HG03354 (cell line): ENCODE results near the gene CYBRD1.
"Not testable (repeated sequence)": the region's sequence is repeated elsewhere in the genome, so short reads cannot be mapped to it uniquely, and the experiment has no call there.

ENCODE experiments used
- ATAC-seq: cut with Tn5 transposase; IDR thresholded peaks from one replicate; pipeline ENCODE4 v1.9.1; 2021; ENCODE audit warnings: mild to moderate bottlenecking; ENCODE audit not compliant: unreplicated experiment, poor library complexity, severe bottlenecking

CYBRD1 gene

DNA sequence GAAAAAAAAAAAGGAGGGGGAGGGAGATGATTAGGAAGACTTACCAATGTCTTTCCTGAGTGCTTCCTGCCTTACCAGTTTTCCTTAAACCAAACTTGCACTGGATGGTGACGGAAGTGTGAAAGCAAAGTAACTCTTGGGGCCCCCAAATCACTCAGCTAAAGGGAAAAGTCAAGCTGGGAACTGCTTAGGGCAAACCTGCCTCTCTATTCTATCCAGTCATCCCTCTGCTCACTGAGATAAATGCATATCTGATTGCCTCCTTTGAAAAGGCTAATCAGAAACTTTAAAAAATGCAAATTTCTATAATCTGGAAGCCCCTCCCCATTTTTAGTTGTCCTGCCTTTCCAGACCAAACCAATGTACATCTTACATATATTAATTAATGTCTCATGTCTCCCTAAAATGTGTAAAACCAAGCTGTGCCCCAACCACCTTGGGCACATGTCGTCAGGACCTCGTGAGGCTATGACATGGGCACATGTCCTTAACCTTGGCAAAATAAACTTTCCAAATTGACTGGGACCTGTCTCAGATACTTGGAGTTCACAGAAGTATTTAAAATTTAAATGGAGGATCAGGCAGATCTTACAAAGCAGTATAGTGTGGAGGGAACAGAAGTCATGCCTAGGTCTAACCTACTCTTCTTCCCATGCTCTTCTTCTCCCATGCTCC is 7.2 kb upstream of the CYBRD1 start:
- ATAC-seq, result no peak

DNA sequence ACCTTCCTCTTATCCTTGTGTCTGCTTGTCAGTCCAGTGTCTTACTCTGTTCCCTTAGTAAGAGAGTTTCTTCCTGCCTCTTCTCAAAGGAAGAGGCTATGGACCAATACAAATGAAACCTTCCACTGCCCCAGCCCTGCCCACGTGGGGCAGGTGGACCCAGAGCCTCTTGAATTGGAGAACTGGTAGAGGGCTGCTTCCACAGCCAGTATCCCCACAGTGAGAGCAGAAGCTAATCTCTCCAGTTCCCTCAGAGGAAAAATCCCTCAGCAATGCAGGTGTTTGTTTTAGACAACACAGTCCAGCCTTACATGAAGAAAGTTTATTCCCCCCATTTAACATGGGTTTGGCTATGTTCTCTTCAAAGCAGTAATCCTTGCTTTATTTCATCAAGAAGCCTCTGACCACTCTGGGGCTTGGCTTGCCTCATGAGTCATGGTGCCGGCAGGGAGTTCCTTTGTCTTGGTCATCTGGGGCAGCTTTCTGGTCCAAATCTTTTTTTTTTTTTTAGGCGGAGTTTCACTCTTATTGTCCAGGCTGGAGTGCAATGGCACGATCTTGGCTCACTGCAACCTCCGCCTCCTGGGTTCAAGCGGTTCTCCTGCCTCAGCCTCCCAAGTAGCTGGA is 6.5 kb upstream of the CYBRD1 start:
- no peak for ATAC-seq

DNA sequence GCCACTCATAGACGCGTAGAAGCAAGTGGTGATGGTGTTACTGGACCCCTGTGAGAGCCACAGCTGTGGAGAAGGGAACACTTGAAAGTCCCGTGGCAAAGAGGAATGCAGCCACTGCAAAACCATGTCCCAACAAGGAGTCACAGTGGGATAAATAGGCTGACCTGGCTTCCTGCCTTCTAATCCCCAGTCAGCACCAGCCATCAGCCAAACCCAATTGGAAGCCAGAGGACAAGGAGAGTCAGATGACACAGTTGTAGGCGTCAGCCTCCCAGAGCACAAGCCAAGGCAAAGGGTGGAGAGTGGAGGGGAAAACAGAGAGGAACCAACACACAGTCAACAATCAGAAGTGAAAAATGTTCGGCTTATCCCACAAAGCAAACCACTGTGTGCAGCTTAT is 5.5 kb upstream of the CYBRD1 start:
- no peak for ATAC-seq

DNA sequence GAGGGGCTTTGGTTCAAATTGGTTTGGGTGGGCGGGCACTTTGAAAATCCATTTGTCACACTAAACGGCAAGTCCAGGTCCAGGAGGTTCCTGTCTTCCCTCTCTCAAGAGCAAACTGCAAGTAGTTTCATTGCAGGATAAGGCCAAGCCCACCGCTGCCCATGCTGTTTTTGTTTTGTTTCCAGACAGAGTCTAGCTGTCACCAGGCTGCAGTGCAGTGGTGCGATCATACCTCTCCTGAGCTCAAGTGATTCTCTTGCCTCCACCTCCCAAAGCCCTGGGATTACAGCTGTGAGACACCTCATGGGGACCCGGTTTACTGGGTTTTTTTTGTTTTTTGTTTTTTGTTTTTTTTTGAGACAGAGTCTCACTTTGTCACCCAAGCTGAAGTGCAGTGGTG is 1.8 kb upstream of the CYBRD1 start:
- ATAC-seq, result no peak

DNA sequence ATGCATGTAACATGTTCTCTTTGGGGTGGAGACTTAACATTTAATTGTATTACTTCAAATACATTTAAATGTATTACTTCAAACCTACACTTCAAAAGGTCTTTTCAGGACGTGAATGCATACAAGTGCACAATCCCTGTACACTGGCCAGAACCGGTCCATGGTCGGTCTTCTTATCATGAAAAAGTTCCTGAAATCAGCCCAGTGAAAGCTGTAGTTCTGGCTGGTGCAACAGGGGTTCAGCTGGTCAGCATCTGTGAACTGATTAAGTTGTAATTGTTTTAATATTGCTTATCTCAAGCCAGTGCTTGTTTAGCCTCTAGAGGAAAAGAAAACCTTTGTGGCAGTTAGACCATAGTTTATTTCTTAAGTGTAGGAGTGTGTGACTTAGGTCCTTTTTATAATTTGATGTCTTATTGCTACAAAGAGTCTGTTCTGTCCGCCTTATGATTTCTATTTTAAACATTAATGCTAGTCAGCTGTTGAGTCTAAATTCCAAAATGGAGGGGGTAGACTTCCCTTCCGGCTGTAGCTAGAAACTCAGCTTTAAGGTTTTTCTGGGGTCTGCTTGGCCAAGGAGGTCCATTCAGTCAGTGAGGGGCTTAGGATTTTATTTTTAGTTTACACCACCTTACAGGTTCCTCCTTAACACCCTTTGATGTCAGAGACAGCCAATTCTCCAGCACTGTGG is 768 bp upstream of the CYBRD1 start:
- ATAC-seq, result no peak

DNA sequence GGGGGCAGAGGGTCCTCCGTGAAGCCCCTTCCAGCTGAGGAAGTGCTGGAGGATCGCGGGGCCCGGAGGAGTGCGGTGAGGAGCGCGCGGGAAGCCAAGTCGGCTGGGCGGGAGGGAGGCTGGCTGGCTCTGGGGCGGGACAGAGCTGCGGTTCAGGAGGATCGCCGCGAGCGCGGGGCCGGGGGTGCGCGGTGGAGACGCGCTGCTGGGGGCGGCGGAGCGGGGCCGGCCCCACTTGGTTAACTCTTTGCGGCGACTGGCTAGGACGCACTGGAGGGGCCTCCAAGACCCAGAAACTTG is 464 bp downstream of the CYBRD1 start:
- ATAC-seq, result peak; percentile 45

DNA sequence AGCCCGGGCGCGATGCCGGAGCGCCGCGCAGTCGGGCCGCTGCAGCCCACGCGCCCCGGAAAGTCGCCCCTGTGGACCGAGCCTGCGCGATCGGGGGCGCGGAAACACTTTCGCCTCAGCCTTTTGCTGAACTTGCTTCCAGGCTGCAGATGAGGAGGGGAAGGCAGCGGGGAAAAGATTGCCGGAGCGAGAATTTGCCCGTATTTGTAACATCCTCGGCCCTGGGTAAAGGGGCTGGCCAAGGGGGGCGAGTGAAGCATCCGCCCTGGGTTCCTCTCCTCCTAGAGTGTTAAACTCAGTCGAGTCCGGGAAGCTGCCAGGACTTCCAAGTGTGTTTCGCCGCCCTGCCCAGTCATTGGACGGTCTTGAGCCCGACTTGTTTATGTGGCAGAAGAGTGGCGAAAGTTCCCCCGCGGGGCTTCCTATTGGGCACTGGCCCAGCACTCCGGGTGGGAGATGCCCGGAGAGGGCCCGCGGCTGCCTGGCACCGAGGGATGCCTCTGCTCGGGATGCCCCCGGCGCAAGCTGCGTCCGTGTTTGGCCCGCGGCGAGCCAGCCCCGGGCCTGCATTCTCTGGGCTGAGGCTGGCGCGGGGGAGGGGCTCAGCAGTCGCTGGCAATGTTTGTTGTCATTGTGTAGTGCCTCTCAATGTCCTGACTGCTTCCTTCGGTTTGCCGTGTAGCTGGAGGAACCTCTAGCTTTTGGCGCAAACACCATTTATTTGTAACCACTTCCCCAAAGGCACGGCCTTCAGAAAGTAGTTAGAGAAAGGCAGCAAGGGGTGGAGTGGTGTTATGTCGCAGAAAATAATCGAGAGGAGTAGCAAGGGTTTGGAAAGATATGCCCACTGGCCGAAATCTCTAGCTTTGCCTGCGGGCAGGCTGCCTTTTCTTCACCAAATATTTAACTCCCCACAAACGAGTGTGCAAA is 1.1 kb downstream of the CYBRD1 start:
- peak; percentile 47 for ATAC-seq

DNA sequence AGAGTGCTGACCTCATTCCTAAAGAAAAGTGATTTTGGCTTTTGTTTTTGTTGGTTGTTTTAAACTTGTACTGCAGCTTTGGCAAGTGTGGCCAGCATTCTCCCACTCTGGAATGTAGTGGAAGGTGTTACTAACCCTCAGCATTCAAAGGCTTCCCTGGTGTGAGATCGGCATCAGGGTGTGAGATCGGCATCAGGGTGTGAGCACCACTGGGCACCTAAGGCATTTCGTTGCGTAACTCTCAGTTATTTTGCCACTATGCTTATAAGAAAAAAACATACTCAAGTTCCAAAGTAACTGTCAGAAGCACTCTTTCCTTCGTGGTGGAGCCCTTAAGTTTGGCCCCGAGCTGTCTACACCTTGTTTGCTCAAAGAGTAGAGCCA is 1.7 kb downstream of the CYBRD1 start:
- ATAC-seq, result no peak

DNA sequence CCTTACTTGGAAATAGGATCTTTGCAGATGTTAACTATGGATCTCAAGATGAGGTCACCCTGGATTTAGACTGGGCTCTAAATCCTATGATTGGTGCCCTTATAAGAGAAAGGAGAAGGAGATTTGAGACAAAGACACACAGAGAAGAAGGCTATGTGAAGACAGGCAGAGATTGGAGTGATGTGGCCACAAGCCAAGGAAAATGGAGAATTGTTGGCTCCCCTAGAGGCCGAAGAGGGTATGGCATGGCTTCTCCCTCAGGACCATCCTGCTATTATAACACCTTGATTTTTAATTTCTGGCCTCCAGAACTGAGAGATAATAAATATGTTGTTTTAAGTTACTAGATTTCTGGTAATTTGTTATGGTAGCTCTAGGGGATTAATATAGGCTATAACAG is 7.6 kb downstream of the CYBRD1 start:
- ATAC-seq, result no peak

DNA sequence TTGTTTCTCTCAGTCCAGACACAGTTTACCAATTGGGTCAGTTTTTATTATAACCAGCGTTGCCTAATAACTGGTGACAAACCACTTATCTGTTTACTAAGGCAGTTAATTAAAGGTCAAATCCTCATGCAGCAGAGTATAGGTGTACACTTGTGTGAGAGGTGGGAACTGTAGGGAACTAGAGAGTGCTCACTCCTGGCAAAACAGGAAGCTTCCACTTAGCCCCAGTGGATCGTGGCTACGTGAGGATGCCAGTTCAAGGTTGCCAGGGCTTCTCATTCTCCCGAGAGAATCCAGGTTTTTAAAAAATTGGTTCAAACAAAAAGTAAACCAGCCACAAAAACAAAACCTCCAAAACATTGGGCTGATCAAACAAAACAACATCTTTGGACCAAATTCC is 8.1 kb downstream of the CYBRD1 start:
- no peak for ATAC-seq

DNA sequence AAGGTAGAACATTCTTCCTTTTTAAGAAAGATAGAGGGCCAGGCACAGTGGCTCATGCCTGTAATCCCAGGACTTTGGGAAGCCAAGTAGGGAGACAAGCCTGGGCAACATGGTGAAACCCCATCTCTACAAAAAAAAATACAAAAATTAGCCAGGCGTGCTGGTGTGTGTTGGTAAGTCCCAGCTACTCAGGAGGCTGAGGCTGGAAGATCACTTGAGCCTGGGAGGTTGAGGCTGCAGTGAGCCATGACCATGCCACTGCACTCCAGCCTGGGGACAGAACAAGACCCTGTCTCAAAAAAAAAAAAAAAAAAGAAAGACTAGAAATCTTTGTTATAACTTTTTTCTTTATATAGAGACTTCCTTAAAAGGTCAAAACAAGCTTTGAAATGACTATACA is 8.6 kb downstream of the CYBRD1 start:
- not testable (repeated sequence) for ATAC-seq

DNA sequence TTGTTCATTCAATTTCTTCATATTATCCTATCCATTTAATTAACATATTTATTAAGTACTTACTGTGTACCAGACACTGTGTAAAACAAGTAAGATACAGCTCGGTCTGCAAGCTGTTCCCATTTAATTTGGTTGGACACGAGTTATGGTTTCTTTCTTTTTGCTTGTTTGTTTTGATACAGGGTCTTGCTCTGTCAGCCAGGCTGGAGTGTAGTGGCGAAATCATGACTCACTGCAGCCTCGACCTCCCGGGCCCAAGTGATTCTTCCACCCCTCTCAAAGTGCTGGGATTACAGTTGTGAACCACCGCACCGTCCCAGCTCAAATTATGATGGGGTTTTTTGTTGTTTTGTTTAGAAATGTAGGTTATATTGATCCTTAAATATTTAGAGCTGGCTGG is 9.0 kb downstream of the CYBRD1 start:
- no peak for ATAC-seq

DNA sequence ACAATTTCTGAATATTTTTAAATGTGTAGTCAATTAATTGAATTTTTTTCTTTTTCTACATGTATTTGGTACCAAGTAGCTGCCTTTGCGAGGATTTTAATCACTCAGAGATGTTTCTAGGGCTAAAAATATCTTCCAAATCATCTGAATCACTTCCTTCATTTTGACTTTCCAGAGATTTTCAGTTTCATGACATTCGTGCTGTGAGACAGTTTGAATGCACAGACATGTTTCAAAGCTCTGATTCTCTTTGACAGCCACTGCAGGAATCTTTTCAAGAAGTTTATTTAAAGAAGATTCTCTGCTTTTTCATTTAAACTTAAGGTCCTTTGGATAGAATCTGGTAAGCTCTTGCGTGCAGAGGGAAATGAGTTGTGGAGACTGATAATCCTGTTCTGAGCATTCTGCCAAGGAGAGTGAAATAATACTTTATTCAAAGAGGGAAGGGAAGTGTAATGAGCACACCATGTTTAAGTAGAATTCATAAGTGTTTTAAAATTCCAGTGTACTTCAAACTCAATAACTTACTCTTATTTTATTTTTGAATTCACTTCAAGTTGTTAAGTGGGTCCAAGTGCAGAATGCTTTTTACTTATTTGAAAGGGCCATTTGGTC is 9.7 kb downstream of the CYBRD1 start:
- no peak for ATAC-seq

DNA sequence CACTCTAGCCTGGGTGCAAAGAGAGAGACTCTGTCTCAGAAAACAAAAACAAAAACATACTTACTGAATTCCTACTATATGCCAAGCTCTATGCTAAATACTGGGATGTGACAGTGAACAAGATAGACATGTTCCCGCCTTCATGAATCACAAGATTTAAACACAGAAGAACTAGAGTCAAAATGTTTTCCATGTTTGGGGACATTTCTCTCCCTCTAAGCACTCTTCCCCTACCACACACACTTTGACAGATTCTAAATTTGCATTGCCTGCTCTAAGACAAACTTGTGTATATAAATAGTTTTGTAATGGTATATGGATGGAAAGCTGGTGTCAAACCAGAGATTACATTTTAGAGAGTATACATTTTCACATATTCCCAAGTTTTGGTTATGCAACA is 11.1 kb downstream of the CYBRD1 start:
- ATAC-seq, result no peak

DNA sequence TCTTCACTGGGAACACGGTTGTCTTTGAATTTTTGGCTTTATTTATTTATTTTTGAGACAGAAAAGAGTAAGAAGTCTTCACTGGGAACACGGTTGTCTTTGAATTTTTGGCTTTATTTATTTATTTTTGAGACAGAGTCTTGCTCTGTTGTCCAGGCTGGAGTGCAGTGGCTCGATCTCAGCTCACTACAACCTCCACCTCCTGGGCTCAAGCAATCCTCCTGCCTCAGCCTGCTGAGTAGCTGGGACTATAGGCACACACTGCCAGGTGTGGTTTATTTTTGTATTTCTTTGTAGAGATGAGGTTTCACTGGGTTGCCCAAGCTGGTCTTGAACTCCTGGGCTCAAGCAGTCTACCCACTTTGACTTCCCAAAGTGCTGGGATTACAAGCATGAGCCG is 13.3 kb downstream of the CYBRD1 start:
- ATAC-seq, result not testable (repeated sequence)

DNA sequence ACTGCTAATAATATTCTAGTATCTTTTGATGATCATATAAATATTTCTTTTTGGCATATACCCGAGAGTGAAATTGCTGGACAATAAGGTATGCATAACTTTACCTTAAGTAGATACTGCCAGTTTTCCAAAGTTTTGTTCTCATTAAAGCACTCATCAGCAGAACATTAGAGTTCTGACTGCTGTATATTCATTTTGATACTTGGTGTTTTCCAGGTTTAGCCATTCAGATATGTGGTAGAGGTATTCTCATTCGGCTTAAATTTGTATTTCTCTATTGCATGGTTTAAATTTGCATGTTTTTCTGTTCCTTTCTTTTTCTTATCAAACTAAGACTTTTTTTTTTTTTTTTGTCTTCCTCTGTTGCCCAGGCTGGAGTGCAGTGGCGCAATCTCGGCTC is 18.2 kb downstream of the CYBRD1 start:
- no peak for ATAC-seq

DNA sequence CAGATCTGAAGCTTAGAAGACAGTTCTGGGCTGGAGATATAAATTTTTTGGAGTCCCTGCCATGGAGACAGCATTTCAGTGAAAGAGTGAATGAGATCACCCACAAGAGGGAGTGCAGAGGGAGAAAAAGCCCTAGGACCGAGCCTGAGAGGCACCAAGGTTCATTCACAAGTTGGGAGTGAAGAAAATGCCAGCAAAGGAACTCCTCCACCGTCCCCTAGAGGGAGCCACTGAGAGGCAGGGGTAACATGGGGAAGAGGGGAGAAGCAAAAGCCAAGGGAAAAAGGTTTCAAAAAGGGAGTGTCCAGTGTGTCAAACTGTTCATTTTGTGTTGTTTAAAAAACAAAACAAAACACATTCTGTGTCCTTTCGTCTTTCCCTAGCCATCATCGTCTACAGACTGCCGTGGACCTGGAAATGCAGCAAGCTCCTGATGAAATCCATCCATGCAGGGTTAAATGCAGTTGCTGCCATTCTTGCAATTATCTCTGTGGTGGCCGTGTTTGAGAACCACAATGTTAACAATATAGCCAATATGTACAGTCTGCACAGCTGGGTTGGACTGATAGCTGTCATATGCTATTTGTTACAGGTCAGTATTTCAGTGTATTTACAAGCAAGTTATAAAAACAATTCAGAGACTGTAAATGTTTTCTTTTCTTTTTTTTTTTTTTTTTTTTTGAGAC is 19.1 kb downstream of the CYBRD1 start:
- ATAC-seq, result no peak

DNA sequence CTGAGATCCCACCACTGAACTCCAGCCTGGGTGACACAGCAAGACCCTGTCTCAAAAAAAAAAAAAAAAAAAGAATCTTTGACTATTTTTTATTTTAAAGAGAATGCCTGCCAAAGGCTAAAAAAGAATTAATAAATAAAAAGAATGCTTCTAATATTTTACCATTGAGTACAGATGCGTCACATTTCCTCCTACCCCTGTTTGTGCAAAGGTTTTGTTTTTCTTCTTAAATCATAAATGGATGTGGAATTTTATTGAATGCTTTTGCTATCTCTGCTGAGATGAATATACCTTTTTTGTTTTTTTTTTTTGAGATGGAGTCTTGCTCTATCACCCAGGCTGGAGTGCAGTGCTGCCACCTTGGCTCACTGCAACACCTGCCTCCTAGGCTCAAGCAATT is 22.8 kb downstream of the CYBRD1 start:
- ATAC-seq, result no peak

DNA sequence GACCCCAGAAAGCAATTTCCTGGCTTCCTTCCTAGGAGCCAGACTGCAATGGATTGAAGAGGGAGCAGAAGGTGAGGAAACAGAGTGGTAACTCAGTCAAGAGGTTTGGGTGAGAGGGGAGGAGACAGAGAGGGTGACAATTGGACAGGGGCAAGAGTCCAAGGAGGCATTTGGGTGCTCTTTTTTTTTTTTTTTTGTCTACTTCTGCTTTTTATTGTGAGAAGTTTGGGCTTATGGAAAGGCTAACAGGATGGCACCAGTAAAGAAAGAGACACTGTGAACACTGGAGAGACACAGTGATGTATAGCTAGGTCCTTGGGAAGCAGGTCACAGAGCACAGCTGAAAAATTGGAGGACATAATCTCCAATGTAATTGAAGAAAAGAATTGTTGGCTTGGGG is 25.0 kb downstream of the CYBRD1 start:
- no peak for ATAC-seq

DNA sequence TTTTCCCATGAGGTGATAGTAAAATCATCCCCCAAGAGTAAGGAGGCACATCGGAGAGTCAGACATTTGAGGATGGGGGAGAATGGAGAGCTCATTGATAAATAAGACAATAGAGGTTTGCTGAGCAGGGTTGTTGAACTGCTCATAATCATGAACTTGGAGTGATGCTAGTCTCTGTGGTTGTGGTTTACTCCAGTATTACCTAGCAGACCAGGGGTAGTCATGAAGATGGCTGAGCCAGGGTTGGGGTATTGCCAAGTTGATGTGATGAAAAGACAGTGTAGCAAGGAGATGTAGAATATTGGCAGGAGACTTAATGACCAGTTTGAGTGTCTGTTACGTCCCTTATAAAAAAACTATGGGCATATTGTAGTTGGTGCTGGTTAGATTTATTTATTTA is 25.4 kb downstream of the CYBRD1 start:
- ATAC-seq, result no peak
